ENCODE measurements around the gene TMEM259. TPM values are rescaled to one million over a fixed set of nuclear protein-coding genes. Genes with fewer than 3 reads are reported as not detected.

Gene TMEM259
- total and polyA plus RNA-seq, 9 of the 15 experiments (the other 6 are each of a cell fraction or from before 2014, with no cell fraction given), result 0.52 to 231 (median 63.6) TPM

DNA sequence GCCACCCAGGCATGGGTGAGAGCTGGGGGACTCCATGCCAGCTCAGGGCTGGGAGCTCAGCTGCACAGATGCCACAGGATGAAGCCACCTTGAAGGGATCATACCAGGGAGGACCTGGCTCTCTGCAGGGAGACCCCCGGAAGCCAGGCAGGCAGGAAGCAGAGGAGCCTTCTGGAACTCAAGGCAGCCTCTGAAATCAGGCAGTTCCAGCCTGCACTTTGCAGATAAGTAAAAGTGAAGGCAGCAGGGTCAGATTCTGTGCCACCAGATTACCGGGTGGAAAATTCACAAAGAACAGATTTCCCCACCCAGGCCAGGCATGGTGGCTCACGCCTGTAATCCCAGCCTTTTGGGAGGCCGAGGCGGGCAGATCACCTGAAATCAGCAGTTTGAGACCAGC is 2.5 kb downstream of the TMEM259 start (continued):
- TF ChIP-seq, protein P1, sequence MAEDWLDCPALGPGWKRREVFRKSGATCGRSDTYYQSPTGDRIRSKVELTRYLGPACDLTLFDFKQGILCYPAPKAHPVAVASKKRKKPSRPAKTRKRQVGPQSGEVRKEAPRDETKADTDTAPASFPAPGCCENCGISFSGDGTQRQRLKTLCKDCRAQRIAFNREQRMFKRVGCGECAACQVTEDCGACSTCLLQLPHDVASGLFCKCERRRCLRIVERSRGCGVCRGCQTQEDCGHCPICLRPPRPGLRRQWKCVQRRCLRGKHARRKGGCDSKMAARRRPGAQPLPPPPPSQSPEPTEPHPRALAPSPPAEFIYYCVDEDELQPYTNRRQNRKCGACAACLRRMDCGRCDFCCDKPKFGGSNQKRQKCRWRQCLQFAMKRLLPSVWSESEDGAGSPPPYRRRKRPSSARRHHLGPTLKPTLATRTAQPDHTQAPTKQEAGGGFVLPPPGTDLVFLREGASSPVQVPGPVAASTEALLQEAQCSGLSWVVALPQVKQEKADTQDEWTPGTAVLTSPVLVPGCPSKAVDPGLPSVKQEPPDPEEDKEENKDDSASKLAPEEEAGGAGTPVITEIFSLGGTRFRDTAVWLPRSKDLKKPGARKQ (CRISPR knock-in tag; IDR thresholded peaks at IDR 0.05), result no peak
- TF ChIP-seq, protein P2, sequence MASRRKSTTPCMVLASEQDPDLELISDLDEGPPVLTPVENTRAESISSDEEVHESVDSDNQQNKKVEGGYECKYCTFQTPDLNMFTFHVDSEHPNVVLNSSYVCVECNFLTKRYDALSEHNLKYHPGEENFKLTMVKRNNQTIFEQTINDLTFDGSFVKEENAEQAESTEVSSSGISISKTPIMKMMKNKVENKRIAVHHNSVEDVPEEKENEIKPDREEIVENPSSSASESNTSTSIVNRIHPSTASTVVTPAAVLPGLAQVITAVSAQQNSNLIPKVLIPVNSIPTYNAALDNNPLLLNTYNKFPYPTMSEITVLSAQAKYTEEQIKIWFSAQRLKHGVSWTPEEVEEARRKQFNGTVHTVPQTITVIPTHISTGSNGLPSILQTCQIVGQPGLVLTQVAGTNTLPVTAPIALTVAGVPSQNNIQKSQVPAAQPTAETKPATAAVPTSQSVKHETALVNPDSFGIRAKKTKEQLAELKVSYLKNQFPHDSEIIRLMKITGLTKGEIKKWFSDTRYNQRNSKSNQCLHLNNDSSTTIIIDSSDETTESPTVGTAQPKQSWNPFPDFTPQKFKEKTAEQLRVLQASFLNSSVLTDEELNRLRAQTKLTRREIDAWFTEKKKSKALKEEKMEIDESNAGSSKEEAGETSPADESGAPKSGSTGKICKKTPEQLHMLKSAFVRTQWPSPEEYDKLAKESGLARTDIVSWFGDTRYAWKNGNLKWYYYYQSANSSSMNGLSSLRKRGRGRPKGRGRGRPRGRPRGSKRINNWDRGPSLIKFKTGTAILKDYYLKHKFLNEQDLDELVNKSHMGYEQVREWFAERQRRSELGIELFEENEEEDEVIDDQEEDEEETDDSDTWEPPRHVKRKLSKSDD (conservative IDR thresholded peaks at IDR 0.05; ENCODE audit: low read length), result no peak
- TF ChIP-seq NFYB (IDR thresholded peaks at IDR 0.05; ENCODE audit: extremely low read depth, insufficient read length) (no peak), TCF7 (IDR thresholded peaks at IDR 0.05; ENCODE audit: borderline replicate concordance) (no peak), HDAC1 (IDR thresholded peaks at IDR 0.05) (peak; percentile 43 to 95; a peak in 3 of 4 replicates), CBX5 (IDR thresholded peaks at IDR 0.05; ENCODE audit: borderline replicate concordance, low read depth) (no peak), ZC3H4 (CRISPR knock-in tag; IDR thresholded peaks at IDR 0.05; ENCODE audit: borderline replicate concordance) (no peak), E2F3 (CRISPR knock-in tag; IDR thresholded peaks at IDR 0.05) (no peak), ZNF445 (CRISPR knock-in tag; IDR thresholded peaks at IDR 0.05; ENCODE audit: low read depth) (no peak), ZNF197 (CRISPR knock-in tag; IDR thresholded peaks at IDR 0.05; ENCODE audit: low read depth) (no peak), MTA2 (IDR thresholded peaks at IDR 0.05; ENCODE audit: low read depth) (peak; percentile 55; the same call in 1 of the 2 replicates)
- TF ChIP-seq, protein P3, sequence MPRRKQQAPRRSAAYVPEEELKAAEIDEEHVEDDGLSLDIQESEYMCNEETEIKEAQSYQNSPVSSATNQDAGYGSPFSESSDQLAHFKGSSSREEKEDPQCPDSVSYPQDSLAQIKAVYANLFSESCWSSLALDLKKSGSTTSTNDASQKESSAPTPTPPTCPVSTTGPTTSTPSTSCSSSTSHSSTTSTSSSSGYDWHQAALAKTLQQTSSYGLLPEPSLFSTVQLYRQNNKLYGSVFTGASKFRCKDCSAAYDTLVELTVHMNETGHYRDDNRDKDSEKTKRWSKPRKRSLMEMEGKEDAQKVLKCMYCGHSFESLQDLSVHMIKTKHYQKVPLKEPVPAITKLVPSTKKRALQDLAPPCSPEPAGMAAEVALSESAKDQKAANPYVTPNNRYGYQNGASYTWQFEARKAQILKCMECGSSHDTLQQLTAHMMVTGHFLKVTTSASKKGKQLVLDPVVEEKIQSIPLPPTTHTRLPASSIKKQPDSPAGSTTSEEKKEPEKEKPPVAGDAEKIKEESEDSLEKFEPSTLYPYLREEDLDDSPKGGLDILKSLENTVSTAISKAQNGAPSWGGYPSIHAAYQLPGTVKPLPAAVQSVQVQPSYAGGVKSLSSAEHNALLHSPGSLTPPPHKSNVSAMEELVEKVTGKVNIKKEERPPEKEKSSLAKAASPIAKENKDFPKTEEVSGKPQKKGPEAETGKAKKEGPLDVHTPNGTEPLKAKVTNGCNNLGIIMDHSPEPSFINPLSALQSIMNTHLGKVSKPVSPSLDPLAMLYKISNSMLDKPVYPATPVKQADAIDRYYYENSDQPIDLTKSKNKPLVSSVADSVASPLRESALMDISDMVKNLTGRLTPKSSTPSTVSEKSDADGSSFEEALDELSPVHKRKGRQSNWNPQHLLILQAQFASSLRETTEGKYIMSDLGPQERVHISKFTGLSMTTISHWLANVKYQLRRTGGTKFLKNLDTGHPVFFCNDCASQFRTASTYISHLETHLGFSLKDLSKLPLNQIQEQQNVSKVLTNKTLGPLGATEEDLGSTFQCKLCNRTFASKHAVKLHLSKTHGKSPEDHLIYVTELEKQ (CRISPR knock-in tag; IDR thresholded peaks at IDR 0.05), result no peak
- TF ChIP-seq, protein P4, sequence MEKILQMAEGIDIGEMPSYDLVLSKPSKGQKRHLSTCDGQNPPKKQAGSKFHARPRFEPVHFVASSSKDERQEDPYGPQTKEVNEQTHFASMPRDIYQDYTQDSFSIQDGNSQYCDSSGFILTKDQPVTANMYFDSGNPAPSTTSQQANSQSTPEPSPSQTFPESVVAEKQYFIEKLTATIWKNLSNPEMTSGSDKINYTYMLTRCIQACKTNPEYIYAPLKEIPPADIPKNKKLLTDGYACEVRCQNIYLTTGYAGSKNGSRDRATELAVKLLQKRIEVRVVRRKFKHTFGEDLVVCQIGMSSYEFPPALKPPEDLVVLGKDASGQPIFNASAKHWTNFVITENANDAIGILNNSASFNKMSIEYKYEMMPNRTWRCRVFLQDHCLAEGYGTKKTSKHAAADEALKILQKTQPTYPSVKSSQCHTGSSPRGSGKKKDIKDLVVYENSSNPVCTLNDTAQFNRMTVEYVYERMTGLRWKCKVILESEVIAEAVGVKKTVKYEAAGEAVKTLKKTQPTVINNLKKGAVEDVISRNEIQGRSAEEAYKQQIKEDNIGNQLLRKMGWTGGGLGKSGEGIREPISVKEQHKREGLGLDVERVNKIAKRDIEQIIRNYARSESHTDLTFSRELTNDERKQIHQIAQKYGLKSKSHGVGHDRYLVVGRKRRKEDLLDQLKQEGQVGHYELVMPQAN (IDR thresholded peaks at IDR 0.05; ENCODE audit: borderline replicate concordance), result no peak
- TF ChIP-seq, protein P5, sequence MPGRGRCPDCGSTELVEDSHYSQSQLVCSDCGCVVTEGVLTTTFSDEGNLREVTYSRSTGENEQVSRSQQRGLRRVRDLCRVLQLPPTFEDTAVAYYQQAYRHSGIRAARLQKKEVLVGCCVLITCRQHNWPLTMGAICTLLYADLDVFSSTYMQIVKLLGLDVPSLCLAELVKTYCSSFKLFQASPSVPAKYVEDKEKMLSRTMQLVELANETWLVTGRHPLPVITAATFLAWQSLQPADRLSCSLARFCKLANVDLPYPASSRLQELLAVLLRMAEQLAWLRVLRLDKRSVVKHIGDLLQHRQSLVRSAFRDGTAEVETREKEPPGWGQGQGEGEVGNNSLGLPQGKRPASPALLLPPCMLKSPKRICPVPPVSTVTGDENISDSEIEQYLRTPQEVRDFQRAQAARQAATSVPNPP (IDR thresholded peaks at IDR 0.05; ENCODE audit: borderline replicate concordance, insufficient read depth, insufficient read length), result no peak
- TF ChIP-seq, protein P6, sequence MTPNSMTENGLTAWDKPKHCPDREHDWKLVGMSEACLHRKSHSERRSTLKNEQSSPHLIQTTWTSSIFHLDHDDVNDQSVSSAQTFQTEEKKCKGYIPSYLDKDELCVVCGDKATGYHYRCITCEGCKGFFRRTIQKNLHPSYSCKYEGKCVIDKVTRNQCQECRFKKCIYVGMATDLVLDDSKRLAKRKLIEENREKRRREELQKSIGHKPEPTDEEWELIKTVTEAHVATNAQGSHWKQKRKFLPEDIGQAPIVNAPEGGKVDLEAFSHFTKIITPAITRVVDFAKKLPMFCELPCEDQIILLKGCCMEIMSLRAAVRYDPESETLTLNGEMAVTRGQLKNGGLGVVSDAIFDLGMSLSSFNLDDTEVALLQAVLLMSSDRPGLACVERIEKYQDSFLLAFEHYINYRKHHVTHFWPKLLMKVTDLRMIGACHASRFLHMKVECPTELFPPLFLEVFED (CRISPR knock-in tag; conservative IDR thresholded peaks at IDR 0.05), result no peak
